Cerebellar nuclear complex (tissue), 1 donor: ENCODE data around the gene UGT2B10.

ENCODE experiments used
- DNase-seq, 2 experiments: peaks; one replicate each; lab custom pipeline; 2025; lab: John Stamatoyannopoulos, UW

UGT2B10 gene

DNA sequence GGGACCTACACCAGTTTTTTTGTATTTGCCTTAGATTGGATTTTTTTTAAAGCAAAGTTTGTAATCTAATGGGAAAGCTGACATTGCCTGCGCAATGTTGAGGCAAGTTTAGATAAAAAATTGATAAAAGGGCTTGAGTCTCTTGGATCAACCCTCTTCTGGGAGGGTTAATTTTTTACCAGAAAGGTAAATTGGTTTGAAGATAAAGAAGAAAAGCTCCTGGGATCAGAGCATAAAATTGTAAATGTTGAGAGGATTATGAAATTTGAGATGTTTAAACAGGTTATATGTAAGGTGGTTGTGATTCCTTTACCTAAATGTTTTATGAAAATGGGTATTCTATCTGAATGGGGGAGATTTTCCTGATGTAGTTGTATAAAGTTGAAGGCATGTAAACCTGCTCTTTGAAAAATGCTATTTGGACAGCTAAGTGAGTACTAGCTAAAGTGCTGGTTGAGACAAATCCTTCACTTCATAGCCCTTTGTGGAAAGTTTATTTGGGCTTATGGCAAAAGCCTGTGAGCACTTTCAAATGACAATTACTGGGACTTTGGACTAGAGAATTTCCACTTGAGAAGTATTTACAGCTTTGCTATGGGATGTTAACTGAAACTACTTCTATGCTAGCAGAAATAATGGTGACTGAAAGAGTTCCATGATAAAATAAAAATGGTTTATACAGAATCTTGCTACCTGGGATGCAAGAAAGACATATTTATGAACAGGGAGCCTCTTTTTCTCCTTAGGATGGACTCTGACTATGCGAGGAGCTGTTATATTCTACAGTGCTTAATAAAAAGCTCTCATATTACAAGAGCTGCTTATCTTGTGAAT, 56.2 kb downstream of the UGT2B10 start:
- no peak for DNase-seq

DNA sequence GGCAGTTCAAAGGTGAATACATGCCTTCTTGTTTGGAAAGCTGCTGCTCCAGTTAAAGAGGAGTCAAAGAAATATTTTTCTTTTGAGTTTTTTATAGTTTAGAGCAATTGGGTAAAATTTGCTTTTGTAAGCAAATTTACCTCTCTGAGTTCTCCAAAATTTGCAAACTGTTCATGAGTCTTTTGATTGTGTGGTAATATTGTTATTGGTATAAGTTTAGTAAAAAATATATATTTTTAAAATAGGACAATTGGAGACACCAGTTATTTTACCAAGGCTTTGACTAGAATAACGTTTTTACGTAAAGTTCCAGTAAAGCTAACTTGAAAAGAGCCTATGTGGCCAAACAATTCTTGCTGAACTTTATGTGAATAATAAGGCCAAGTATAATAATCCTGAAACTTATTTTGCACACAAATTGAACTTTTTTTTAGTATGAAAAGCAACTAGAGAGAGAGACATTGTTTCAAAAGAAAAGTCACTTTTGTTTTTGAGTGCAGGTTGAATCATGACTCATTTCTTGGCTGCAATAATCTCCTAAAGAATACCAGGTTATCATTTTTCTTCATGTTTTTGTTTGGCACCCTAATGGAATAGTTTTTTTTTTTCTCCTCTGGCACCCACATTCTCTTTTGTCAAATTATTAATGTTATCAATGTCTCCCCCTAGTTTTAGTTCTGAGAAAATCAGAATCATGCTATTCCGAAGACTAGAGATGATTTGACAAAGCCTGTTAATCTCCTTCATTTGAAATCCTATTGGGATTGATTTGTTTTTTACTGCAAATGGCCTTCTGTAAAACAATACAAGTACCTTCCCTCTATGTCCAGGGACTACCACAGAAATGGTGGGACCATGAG, 57.1 kb downstream of the UGT2B10 start:
- DNase-seq, result no peak

DNA sequence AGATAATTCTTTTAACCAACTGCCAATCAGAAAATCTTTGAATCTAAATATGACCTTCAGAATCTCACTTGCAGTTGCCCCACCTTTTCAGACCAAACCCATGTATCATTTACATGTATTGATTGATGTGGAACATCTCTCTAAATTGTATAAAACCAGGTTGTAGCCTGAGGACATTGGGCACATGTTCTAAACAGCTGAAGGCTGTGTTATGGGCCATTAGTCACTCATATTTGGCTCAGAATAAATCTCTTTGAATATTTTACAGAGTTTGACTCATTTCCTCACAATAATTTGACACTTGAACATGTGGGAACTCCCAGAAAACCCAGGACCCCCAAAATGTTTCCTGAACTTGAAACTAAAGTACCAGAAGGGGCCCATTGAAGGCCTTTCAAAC, 58.7 kb downstream of the UGT2B10 start:
- no peak for DNase-seq

DNA sequence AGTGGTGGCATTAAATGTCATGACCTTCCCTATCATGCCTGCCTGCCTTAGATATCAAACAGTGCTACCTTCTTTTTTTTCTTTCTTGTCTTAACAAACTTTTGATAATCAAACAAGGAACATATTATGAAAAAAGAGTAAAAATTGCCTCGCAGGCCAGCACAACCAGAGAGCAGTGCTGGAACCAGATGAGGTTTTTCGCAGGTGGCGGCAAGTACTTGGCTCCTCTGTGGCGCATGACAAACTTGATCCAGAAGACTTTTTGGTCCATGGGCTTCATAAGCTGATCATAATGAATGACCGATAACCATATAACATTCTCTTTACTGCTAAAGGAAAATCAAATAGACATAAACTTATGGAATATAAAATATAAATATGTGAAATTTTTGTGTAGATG, 61.8 kb downstream of the UGT2B10 start:
- DNase-seq, result no peak

DNA sequence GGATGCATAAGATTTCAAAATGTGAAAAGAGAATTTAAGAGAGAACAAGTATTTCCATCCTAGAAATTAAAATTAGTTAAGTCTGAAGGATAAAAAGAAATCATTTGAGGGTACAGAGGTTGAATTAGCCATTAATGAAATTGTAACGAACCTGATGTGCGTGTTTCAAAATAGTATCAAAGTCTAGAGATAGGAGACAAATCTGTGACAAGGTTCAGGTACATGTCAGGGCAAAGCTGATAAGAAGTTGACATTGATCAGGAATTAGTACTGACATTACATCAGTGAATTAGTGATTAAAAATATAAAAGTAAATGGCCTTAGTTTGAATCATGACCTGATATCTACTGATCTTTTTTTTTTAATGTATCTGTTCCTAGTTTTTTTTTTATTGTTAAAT, 62.3 kb downstream of the UGT2B10 start:
- DNase-seq, result no peak
